Measurements from ENCODE around the gene PDPN. TPM values are rescaled to one million over a fixed set of nuclear protein-coding genes. Genes with fewer than 3 reads are reported as not detected.

The PDPN gene
- polyA plus RNA-seq, 1 of the 3 experiments (the other 2 are of a cell fraction) = not detected

DNA sequence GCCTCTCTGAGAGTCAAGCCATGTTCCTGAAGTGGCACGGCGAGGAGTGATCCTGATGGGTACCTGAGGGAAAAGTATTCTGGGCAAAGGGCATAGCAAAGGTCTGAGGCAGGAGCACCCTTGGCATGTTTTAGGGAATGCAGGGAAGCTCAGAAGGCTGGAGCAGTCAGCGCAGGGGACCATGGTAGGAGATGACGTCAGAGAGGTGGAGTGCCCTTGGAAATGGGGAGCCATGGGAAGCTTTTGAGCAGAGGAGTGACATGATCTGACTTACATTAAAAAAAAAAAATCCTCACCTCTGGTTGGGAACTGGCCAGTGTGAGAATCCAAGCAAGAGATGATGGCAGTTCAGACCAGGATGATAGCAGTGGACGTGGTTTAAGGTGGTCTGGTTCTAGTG lies 37.2 kb downstream of the PDPN start:
- Histone ChIP-seq H3K9ac (no peak overlapping the region), H3K79me2 (ENCODE audit: insufficient read depth) (no peaks in the 10 kb centered on the region), H3K9me2 (no peaks in the 10 kb centered on the region), H3K4me1 (ENCODE audit: control insufficient read depth in 1 of 2, insufficient read depth in 2 of 2, low read depth in 1 of 2, low read length in 1 of 2) (no peaks in the 10 kb centered on the region), H3K36me3 (replicated peaks in 1 of 2; ENCODE audit: control insufficient read depth in 1 of 2, insufficient read depth in 2 of 2, low read length in 1 of 2) (no peaks in the 10 kb centered on the region), H3K27ac (ENCODE audit: low read depth in 2 of 2, low read length in 1 of 2) (no peak overlapping the region), H3K4me2 (no peak overlapping the region), H4K20me1 (ENCODE audit: insufficient read depth) (no peaks in the 10 kb centered on the region), H3K4me3 (ENCODE audit: low read depth in 2 of 2, low read length in 1 of 2) (no peak overlapping the region), H3K27me3 (ENCODE audit: insufficient read depth) (no peaks in the 10 kb centered on the region; the same call in 1 of the 2 replicates), H2AFZ (ENCODE audit: low read depth) (no peak overlapping the region), H3K9me3 (no peaks in the 10 kb centered on the region), H3F3A (replicated peaks; ENCODE audit: insufficient read depth) (no peaks in the 10 kb centered on the region)
- ChIA-PET CTCF (interaction anchor here (1.1 kb wide), 1 partner anchor 26 kb away, joined by 3 read pairs; no protein-coding TSS in a partner anchor), POLR2A (no interaction called here)
- TF ChIP-seq SMC3 (IDR thresholded peaks at IDR 0.05; ENCODE audit: low read depth, low read length) (no peak), RFX5 (IDR thresholded peaks at IDR 0.05; ENCODE audit: low read length) (no peak), SIN3A (IDR thresholded peaks at IDR 0.05; ENCODE audit: borderline replicate concordance, low read depth, low read length) (no peak), POLR2AphosphoS5 (IDR thresholded peaks at IDR 0.05; ENCODE audit: low read depth, low read length) (no peak), RAD21 (IDR thresholded peaks at IDR 0.05; ENCODE audit: low read length) (no peak), PBX3 (IDR thresholded peaks at IDR 0.05) (no peak), GABPA (IDR thresholded peaks at IDR 0.05; ENCODE audit: low read depth) (no peak)
- TF ChIP-seq, protein P1, sequence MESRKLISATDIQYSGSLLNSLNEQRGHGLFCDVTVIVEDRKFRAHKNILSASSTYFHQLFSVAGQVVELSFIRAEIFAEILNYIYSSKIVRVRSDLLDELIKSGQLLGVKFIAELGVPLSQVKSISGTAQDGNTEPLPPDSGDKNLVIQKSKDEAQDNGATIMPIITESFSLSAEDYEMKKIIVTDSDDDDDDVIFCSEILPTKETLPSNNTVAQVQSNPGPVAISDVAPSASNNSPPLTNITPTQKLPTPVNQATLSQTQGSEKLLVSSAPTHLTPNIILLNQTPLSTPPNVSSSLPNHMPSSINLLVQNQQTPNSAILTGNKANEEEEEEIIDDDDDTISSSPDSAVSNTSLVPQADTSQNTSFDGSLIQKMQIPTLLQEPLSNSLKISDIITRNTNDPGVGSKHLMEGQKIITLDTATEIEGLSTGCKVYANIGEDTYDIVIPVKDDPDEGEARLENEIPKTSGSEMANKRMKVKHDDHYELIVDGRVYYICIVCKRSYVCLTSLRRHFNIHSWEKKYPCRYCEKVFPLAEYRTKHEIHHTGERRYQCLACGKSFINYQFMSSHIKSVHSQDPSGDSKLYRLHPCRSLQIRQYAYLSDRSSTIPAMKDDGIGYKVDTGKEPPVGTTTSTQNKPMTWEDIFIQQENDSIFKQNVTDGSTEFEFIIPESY (IDR thresholded peaks at IDR 0.05; ENCODE audit: borderline replicate concordance, low read depth) = no peak
- DNase-seq = no peak
- whole genome bisulfite sequencing (ENCODE audit: low lambda C conversion rate) = 6% methylated on average over 5 of the region's 5 CpGs

- Histone ChIP-seq H3K36me3 (replicated peaks in 1 of 2; ENCODE audit: control insufficient read depth in 1 of 2, insufficient read depth in 2 of 2, low read length in 1 of 2) (no peaks in the 10 kb centered on the region), H4K20me1 (ENCODE audit: insufficient read depth) (no peaks in the 10 kb centered on the region), H3K4me1 (ENCODE audit: control insufficient read depth in 1 of 2, insufficient read depth in 2 of 2, low read depth in 1 of 2, low read length in 1 of 2) (no peaks in the 10 kb centered on the region), H3K4me2 (no peak overlapping the region), H3K79me2 (ENCODE audit: insufficient read depth) (no peaks in the 10 kb centered on the region), H3K4me3 (ENCODE audit: low read depth in 2 of 2, low read length in 1 of 2) (no peak overlapping the region), H3F3A (replicated peaks; ENCODE audit: insufficient read depth) (no peaks in the 10 kb centered on the region), H3K9me3 (no peaks in the 10 kb centered on the region), H3K9me2 (no peaks in the 10 kb centered on the region), H3K27me3 (ENCODE audit: insufficient read depth) (no peaks in the 10 kb centered on the region; the same call in 1 of the 2 replicates), H3K27ac (ENCODE audit: low read depth in 2 of 2, low read length in 1 of 2) (no peak overlapping the region), H3K9ac (no peak overlapping the region), H2AFZ (ENCODE audit: low read depth) (no peak overlapping the region)
- ChIA-PET CTCF (no interaction called here), POLR2A (no interaction called here)
- 14% methylated on average over 4 of the region's 4 CpGs for WGBS (ENCODE audit: low lambda C conversion rate)
- no peak for DNase-seq
- TF ChIP-seq, protein P1 (IDR thresholded peaks at IDR 0.05; ENCODE audit: borderline replicate concordance, low read depth) = no peak
- TF ChIP-seq USF2 (IDR thresholded peaks at IDR 0.05; ENCODE audit: borderline replicate concordance, low read depth, low read length) (no peak), FOXJ3 (CRISPR knock-in tag; IDR thresholded peaks at IDR 0.05) (no peak), JUND (IDR thresholded peaks at IDR 0.05) (no peak), ELF1 (IDR thresholded peaks at IDR 0.05) (no peak), NFIC (IDR thresholded peaks at IDR 0.05; ENCODE audit: borderline replicate concordance) (no peak), GABPA (IDR thresholded peaks at IDR 0.05; ENCODE audit: low read depth) (no peak), SIN3A (IDR thresholded peaks at IDR 0.05; ENCODE audit: borderline replicate concordance, low read depth, low read length) (no peak), RFX5 (IDR thresholded peaks at IDR 0.05; ENCODE audit: low read length) (no peak), FOXM1 (IDR thresholded peaks at IDR 0.05; ENCODE audit: low read depth) (no peak), MEF2A (IDR thresholded peaks at IDR 0.05; ENCODE audit: borderline replicate concordance, low read depth) (no peak), SMC3 (IDR thresholded peaks at IDR 0.05; ENCODE audit: low read depth, low read length) (no peak), NRF1 (IDR thresholded peaks at IDR 0.05; ENCODE audit: low read depth, low read length) (no peak), MXI1 (IDR thresholded peaks at IDR 0.05; ENCODE audit: low read depth, low read length) (no peak), MAX (IDR thresholded peaks at IDR 0.05; ENCODE audit: low read depth) (no peak), PBX3 (IDR thresholded peaks at IDR 0.05) (no peak), GATA2 (CRISPR knock-in tag; IDR thresholded peaks at IDR 0.05) (no peak)
Measured at GRCh38 chr1:13622446-13622845, 38.8 kb downstream of the PDPN start.
